ENCODE measurements around the gene CYB561D2. TPM values are rescaled to one million over a fixed set of nuclear protein-coding genes. Genes with fewer than 3 reads are reported as not detected.

CYB561D2 gene
- total and polyA plus RNA-seq, 2 of the 13 experiments (the other 11 are each of a cell fraction or from before 2014, with no cell fraction given): 11.1 to 17.2 TPM

GRCh38 chr3:50358911-50359759 is 8.5 kb downstream of the CYB561D2 start, which contains the start of gene TMEM115 (continued):
- no peak for TF ChIP-seq AKNA (CRISPR knock-in tag; IDR thresholded peaks at IDR 0.05; ENCODE audit: borderline replicate concordance)
- peak; percentile 92 for TF ChIP-seq ELF3 (CRISPR knock-in tag; IDR thresholded peaks at IDR 0.05)
- peak; percentile 57 for TF ChIP-seq SRSF1 (optimal IDR thresholded peaks at IDR 0.05; ENCODE audit: low read depth, low read length)
- no peak for TF ChIP-seq ZKSCAN1 (IDR thresholded peaks at IDR 0.05; ENCODE audit: low read length)
- TF ChIP-seq ZNF761 (CRISPR knock-in tag; conservative IDR thresholded peaks at IDR 0.05): no peak
- no peak for TF ChIP-seq HNF1A (IDR thresholded peaks at IDR 0.05; ENCODE audit: low read depth)
- peak; percentile 72; the same call in 1 of the 2 replicates for TF ChIP-seq HNF1A (CRISPR knock-in tag; IDR thresholded peaks at IDR 0.05; ENCODE audit: borderline replicate concordance)
- peak; percentile 57 for TF ChIP-seq ZNF350 (CRISPR knock-in tag; IDR thresholded peaks at IDR 0.05; ENCODE audit: borderline replicate concordance, low read depth)
- no peak; the same call in none of the 2 replicates for TF ChIP-seq THRA (CRISPR knock-in tag; IDR thresholded peaks at IDR 0.05; ENCODE audit: borderline replicate concordance)
- no peak for TF ChIP-seq ZNF615 (CRISPR knock-in tag; IDR thresholded peaks at IDR 0.05; ENCODE audit: borderline replicate concordance)
- peak; percentile 87 for TF ChIP-seq ZBTB38 (CRISPR knock-in tag; IDR thresholded peaks at IDR 0.05)
- peak; percentile 79 for TF ChIP-seq ZNF639 (CRISPR knock-in tag; conservative IDR thresholded peaks at IDR 0.05)
- no peak for TF ChIP-seq ZNF570 (CRISPR knock-in tag; IDR thresholded peaks at IDR 0.05; ENCODE audit: borderline replicate concordance)
- no peak for TF ChIP-seq DPF2 (CRISPR knock-in tag; IDR thresholded peaks at IDR 0.05; ENCODE audit: borderline replicate concordance, low read depth)
- no peak for TF ChIP-seq TERF1 (CRISPR knock-in tag; IDR thresholded peaks at IDR 0.05)
